ENCODE data around the gene ARHGEF38. TPM values are rescaled to one million over a fixed set of nuclear protein-coding genes. Genes with fewer than 3 reads are reported as not detected.

Gene ARHGEF38
- total and polyA plus RNA-seq, 12 donors: 0.28 TPM; not detected in 11

- Histone ChIP-seq H3K9me3 (no peaks in the 10 kb centered on the region), H3K27ac (peak overlapping the region in 2 of 10 donors; percentile 22 to 59), H3K4me1 (peaks cover 0 to 47% (median 21%) of the 10 kb centered on the region in 9 donors), H3K36me3 (no peaks in the 10 kb centered on the region), H3K27me3 (peaks cover 0 to 3% (median 0%) of the 10 kb centered on the region in 7 donors), H3K4me3 (no peak overlapping the region)
- ATAC-seq: no peak
- TF ChIP-seq, protein P1, sequence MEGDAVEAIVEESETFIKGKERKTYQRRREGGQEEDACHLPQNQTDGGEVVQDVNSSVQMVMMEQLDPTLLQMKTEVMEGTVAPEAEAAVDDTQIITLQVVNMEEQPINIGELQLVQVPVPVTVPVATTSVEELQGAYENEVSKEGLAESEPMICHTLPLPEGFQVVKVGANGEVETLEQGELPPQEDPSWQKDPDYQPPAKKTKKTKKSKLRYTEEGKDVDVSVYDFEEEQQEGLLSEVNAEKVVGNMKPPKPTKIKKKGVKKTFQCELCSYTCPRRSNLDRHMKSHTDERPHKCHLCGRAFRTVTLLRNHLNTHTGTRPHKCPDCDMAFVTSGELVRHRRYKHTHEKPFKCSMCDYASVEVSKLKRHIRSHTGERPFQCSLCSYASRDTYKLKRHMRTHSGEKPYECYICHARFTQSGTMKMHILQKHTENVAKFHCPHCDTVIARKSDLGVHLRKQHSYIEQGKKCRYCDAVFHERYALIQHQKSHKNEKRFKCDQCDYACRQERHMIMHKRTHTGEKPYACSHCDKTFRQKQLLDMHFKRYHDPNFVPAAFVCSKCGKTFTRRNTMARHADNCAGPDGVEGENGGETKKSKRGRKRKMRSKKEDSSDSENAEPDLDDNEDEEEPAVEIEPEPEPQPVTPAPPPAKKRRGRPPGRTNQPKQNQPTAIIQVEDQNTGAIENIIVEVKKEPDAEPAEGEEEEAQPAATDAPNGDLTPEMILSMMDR (IDR thresholded peaks at IDR 0.05): peak in 4 of 9 donors; percentile 18 to 43 (median 37)
- no peak for DNase-seq
- WGBS, 2 donors: 65 to 75% methylated on average over 8 of the region's 8 CpGs
- intact Hi-C loops (cut with DNase I): loop anchor here in 1 of 10 donors (10.0 kb wide), 1 partner anchor 107 kb away; no protein-coding TSS in a partner anchor
Measured at GRCh38 chr4:105631818-105632400, 79.5 kb downstream of the ARHGEF38 start.

DNA sequence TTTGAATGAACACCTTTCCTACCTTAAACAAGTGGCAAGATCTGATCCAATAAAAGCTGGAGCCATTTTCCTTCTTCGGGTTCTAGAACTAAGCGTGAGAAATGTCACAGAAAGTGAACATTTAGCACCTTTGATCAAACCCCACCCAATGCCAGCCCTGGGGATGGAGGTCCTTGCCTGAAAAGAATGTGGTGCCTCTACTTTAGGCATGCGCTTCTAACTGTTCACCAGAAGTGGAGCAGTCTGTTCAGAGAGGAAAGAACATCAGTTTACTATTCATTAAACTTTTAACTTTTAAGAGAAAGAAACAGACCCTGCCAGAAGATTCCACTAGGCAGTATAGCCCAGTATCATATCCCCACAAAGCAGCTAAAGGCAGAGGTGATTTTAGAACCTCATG is 80.2 kb downstream of the ARHGEF38 start:
- Histone ChIP-seq H3K27ac (peak overlapping the region in 6 of 10 donors; percentile 6 to 70 (median 52)), H3K4me1 (peaks cover 0 to 53% (median 26%) of the 10 kb centered on the region in 9 donors), H3K27me3 (peaks cover 0 to 3% (median 0%) of the 10 kb centered on the region in 7 donors), H3K4me3 (no peak overlapping the region), H3K36me3 (no peaks in the 10 kb centered on the region), H3K9me3 (no peaks in the 10 kb centered on the region)
- TF ChIP-seq, protein P1 (IDR thresholded peaks at IDR 0.05): no peak
- ATAC-seq (no peak), DNase-seq (no peak)
- WGBS, 2 donors: 85 to 86% methylated on average over 3 of the region's 3 CpGs
- intact Hi-C loops (cut with DNase I): loop anchor here in 1 of 10 donors (10.0 kb wide), 1 partner anchor 108 kb away; no protein-coding TSS in a partner anchor

GRCh38 chr4:105633241-105633640 is 80.8 kb downstream of the ARHGEF38 start:
- intact Hi-C loops (cut with DNase I): loop anchor here in 1 of 10 donors (10.0 kb wide), 1 partner anchor 108 kb away; no protein-coding TSS in a partner anchor
- no peak overlapping the region for H3K4me3 ChIP-seq
- WGBS, 2 donors: 32 to 48% methylated on average over 3 of the region's 3 CpGs
- DNase-seq: no peak
- H3K9me3 ChIP-seq: no peaks in the 10 kb centered on the region
- TF ChIP-seq, protein P1 (IDR thresholded peaks at IDR 0.05): no peak
- ATAC-seq: peak in 3 of 8 donors; percentile 45 to 47 (median 46)
- peak overlapping the region in 6 of 10 donors; percentile 23 to 70 (median 55) for H3K27ac ChIP-seq
- H3K4me1 ChIP-seq: peaks cover 0 to 60% (median 30%) of the 10 kb centered on the region in 9 donors
- peaks cover 0 to under 1% (median 0%) of the 10 kb centered on the region in 7 donors for H3K27me3 ChIP-seq
- H3K36me3 ChIP-seq: no peaks in the 10 kb centered on the region

DNA sequence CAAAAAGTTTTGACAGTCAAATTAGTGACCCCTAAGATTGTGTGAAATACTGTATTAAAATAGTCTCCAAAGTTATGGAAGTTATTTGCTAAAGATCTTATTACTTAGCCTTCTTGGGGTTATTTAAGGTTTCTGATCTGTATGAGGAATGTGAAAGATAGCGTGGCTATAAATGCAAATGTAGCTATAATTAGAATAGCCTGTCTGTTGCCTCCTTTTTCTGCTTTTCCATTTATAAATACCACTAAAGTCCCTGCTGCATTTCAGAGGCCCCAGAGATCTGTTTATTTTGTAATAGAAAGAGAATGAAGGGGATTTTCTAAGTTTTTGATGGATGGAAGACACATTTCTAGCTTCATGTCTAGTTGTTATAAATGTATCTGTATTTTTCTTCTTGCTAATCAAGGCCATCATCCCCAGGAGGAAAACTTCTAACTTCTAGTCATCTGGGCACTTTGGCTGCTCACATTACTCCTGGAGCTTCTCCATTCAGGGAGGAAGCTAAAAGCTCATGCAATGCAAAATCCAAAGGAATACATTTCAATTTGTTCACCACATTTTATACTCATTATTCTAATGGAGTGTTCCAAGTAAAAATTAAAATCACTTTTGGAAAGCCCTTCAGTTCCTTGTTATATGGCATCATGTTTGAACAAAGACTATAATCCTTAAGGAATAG is 82.1 kb downstream of the ARHGEF38 start:
- intact Hi-C loops (cut with DNase I): loop anchor here in 1 of 10 donors (10.0 kb wide), 1 partner anchor 110 kb away; no protein-coding TSS in a partner anchor
- ATAC-seq (peak in 4 of 8 donors; percentile 34 to 48 (median 43)), DNase-seq (no peak)
- 9 to 16% methylated on average over 1 of the region's 1 CpG for WGBS, 2 donors
- H3K4me3 ChIP-seq: no peak overlapping the region
- H3K4me1 ChIP-seq: peaks cover 0 to 63% (median 30%) of the 10 kb centered on the region in 9 donors
- H3K36me3 ChIP-seq: no peaks in the 10 kb centered on the region
- no peaks in the 10 kb centered on the region for H3K9me3 ChIP-seq
- peak overlapping the region in 9 of 10 donors; percentile 22 to 70 (median 58) for H3K27ac ChIP-seq
- TF ChIP-seq, protein P1 (IDR thresholded peaks at IDR 0.05): no peak
- H3K27me3 ChIP-seq: no peaks in the 10 kb centered on the region
